ENCODE results near the gene TFF3. TPM values are rescaled to one million over a fixed set of nuclear protein-coding genes. Genes with fewer than 3 reads are reported as not detected.

TFF3 gene
- total RNA-seq, 1 experiment from 2014 or later = not detected

GRCh38 chr21:42353623-42354022, 38.4 kb upstream of the TFF3 start:
- POLR2A ChIA-PET (ENCODE audit: low non-redundant PET) = no interaction called here
- Histone ChIP-seq H3K9me3 (ENCODE audit: low read depth, low read length, poor library complexity, severe bottlenecking) (no peaks in the 10 kb centered on the region), H3K4me3 (ENCODE audit: low read depth, low read length, poor library complexity, severe bottlenecking) (no peak overlapping the region), H3K27me3 (replicated peaks; ENCODE audit: insufficient read depth, low read depth, low read length, poor library complexity) (peaks cover 6% of the 10 kb centered on the region), H3K27ac (ENCODE audit: low read depth, low read length, poor library complexity, severe bottlenecking) (no peak overlapping the region), H3K4me1 (ENCODE audit: insufficient read depth, low read length, poor library complexity, severe bottlenecking) (no peaks in the 10 kb centered on the region), H3K36me3 (ENCODE audit: insufficient read depth, low read length, poor library complexity, severe bottlenecking) (no peaks in the 10 kb centered on the region)
- intact Hi-C loops (cut with micrococcal nuclease; ENCODE audit: unreplicated experiment) = no loop called here
- CTCF ChIA-PET = no interaction called here
- no TSS peak for BruUV-seq (replicated peaks)
- TF ChIP-seq EZH2 (IDR thresholded peaks at IDR 0.05; ENCODE audit: borderline replicate concordance, low read depth, low read length, poor library complexity, severe bottlenecking) (no peak), CTCF (conservative IDR thresholded peaks at IDR 0.05; ENCODE audit: low read depth, low read length) (no peak)
- no peak for DNase-seq (ENCODE audit: low spot score)

- ChIA-PET CTCF (no interaction called here), POLR2A (ENCODE audit: low non-redundant PET) (no interaction called here)
- TF ChIP-seq EZH2 (IDR thresholded peaks at IDR 0.05; ENCODE audit: borderline replicate concordance, low read depth, low read length, poor library complexity, severe bottlenecking) = no peak
- no peak for TF ChIP-seq CTCF (conservative IDR thresholded peaks at IDR 0.05; ENCODE audit: low read depth, low read length)
- Histone ChIP-seq H3K36me3 (ENCODE audit: insufficient read depth, low read length, poor library complexity, severe bottlenecking) (no peaks in the 10 kb centered on the region), H3K9me3 (ENCODE audit: low read depth, low read length, poor library complexity, severe bottlenecking) (no peaks in the 10 kb centered on the region), H3K27ac (ENCODE audit: low read depth, low read length, poor library complexity, severe bottlenecking) (no peak overlapping the region), H3K27me3 (replicated peaks; ENCODE audit: insufficient read depth, low read depth, low read length, poor library complexity) (peaks cover 6% of the 10 kb centered on the region), H3K4me3 (ENCODE audit: low read depth, low read length, poor library complexity, severe bottlenecking) (no peak overlapping the region), H3K4me1 (ENCODE audit: insufficient read depth, low read length, poor library complexity, severe bottlenecking) (no peaks in the 10 kb centered on the region)
- intact Hi-C loops (cut with micrococcal nuclease; ENCODE audit: unreplicated experiment) = no loop called here
- BruUV-seq (replicated peaks) = no TSS peak
- no peak for DNase-seq (ENCODE audit: low spot score)
Measured at GRCh38 chr21:42352441-42353095, 37.4 kb upstream of the TFF3 start.

- Histone ChIP-seq H3K9me3 (ENCODE audit: low read depth, low read length, poor library complexity, severe bottlenecking) (no peaks in the 10 kb centered on the region), H3K27me3 (replicated peaks; ENCODE audit: insufficient read depth, low read depth, low read length, poor library complexity) (peaks cover 2% of the 10 kb centered on the region), H3K27ac (ENCODE audit: low read depth, low read length, poor library complexity, severe bottlenecking) (no peak overlapping the region), H3K4me1 (ENCODE audit: insufficient read depth, low read length, poor library complexity, severe bottlenecking) (no peaks in the 10 kb centered on the region), H3K36me3 (ENCODE audit: insufficient read depth, low read length, poor library complexity, severe bottlenecking) (no peaks in the 10 kb centered on the region), H3K4me3 (ENCODE audit: low read depth, low read length, poor library complexity, severe bottlenecking) (no peak overlapping the region)
- DNase-seq (ENCODE audit: low spot score) = no peak
- ChIA-PET CTCF (no interaction called here), POLR2A (ENCODE audit: low non-redundant PET) (no interaction called here)
- intact Hi-C loops (cut with micrococcal nuclease; ENCODE audit: unreplicated experiment) = no loop called here
- no TSS peak for BruUV-seq (replicated peaks)
- TF ChIP-seq EZH2 (IDR thresholded peaks at IDR 0.05; ENCODE audit: borderline replicate concordance, low read depth, low read length, poor library complexity, severe bottlenecking) = no peak
- TF ChIP-seq CTCF (conservative IDR thresholded peaks at IDR 0.05; ENCODE audit: low read depth, low read length) = no peak
Measured at GRCh38 chr21:42351626-42352440, 36.6 kb upstream of the TFF3 start.

All from A673 (cell line).